ENCODE results near the gene ARID1B. TPM values are rescaled to one million over a fixed set of nuclear protein-coding genes. Genes with fewer than 3 reads are reported as not detected.

ARID1B gene
- total and polyA plus RNA-seq, 8 donors, result 67.6 to 102 (median 99.0) TPM

DNA sequence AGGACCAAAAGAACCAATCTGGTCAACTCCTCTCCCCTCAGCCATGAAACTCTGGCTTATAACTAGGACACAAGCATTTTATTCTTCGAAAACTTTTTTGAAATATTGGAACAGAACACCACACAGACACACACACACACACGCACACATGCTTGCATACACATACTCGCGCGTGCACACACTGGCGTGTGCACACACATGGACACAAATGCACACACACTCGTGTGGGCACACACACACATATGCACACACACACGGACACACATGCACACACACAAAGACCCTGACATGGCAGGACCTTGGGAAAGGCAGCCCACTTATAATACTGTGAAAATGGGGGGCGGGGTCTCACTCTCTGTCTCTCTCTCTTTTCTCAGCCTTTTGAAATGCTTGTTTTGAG, 482.3 kb downstream of the ARID1B start:
- H3K27me3 ChIP-seq, result no peaks in the 10 kb centered on the region
- ATAC-seq, result no peak
- peaks cover 0 to 4% of the 10 kb centered on the region in 2 donors for H3K4me1 ChIP-seq
- TF ChIP-seq, protein P1, sequence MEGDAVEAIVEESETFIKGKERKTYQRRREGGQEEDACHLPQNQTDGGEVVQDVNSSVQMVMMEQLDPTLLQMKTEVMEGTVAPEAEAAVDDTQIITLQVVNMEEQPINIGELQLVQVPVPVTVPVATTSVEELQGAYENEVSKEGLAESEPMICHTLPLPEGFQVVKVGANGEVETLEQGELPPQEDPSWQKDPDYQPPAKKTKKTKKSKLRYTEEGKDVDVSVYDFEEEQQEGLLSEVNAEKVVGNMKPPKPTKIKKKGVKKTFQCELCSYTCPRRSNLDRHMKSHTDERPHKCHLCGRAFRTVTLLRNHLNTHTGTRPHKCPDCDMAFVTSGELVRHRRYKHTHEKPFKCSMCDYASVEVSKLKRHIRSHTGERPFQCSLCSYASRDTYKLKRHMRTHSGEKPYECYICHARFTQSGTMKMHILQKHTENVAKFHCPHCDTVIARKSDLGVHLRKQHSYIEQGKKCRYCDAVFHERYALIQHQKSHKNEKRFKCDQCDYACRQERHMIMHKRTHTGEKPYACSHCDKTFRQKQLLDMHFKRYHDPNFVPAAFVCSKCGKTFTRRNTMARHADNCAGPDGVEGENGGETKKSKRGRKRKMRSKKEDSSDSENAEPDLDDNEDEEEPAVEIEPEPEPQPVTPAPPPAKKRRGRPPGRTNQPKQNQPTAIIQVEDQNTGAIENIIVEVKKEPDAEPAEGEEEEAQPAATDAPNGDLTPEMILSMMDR (IDR thresholded peaks at IDR 0.05), result no peak
- intact Hi-C loops (cut with DNase I), result no loop called here
- DNase-seq, result no peak
- no peaks in the 10 kb centered on the region for H3K36me3 ChIP-seq
- H3K4me3 ChIP-seq, result no peak overlapping the region
- H3K27ac ChIP-seq, result no peak overlapping the region
- H3K9me3 ChIP-seq, result no peaks in the 10 kb centered on the region

Small RNAs within 50 kb of the gene (microRNA-seq; reads per million reads assigned to microRNA genes)
- gene MIR4466, result 0.17 to 0.27 reads per million in 2 donors
